ENCODE data around the gene PTAR1. TPM values are rescaled to one million over a fixed set of nuclear protein-coding genes. Genes with fewer than 3 reads are reported as not detected.
A peak's percentile ranks its signal among the peaks of the same experiment; 100 is the strongest.

The PTAR1 gene
- total RNA-seq, 2 donors from 2014 or later = 73.7 to 81.6 TPM

- H3K36me3 ChIP-seq (ENCODE audit: control insufficient read depth, insufficient read depth, low read length) = no peaks in the 10 kb centered on the region
- H3K27me3 Mint-ChIP-seq (ENCODE audit: insufficient read depth) = no peaks in the 10 kb centered on the region
- WGBS, 2 experiments (ENCODE audit: insufficient coverage in 1 of 2, insufficient read length in 1 of 2) = 94 to 100% methylated on average over 1 to 3 of the region's 3 CpGs
- DNase-seq = no peak
- no peak overlapping the region for H3K9ac ChIP-seq (ENCODE audit: extremely low read depth, low read length, poor library complexity, severe bottlenecking)
- TF ChIP-seq CTCF (conservative IDR thresholded peaks at IDR 0.05) = no peak
- H3K27me3 ChIP-seq (ENCODE audit: control insufficient read depth, insufficient read depth, low read length, poor library complexity, severe bottlenecking) = peaks cover 14% of the 10 kb centered on the region
- no peaks in the 10 kb centered on the region for H3K36me3 Mint-ChIP-seq (ENCODE audit: low read depth)
- H3K27ac Mint-ChIP-seq = no peak overlapping the region
- H3K4me3 Mint-ChIP-seq = no peak overlapping the region
- H3K27ac ChIP-seq (ENCODE audit: low read depth, low read length) = no peak overlapping the region
- no peak overlapping the region for H3K4me3 ChIP-seq (ENCODE audit: low read length)
- peaks cover 13% of the 10 kb centered on the region for H3K4me1 Mint-ChIP-seq
- no peaks in the 10 kb centered on the region for H3K9me3 ChIP-seq (ENCODE audit: control insufficient read depth, low read length)
- H3K4me1 ChIP-seq (ENCODE audit: control insufficient read depth, insufficient read depth, low read length) = no peaks in the 10 kb centered on the region
- H3K9me3 Mint-ChIP-seq = no peaks in the 10 kb centered on the region
These were observed 84.2 kb downstream of the PTAR1 start for GRCh38 chr9:69675563-69675962.

- Mint-ChIP-seq H3K27me3 (ENCODE audit: insufficient read depth) (no peaks in the 10 kb centered on the region), H3K4me1 (peaks cover 13% of the 10 kb centered on the region), H3K36me3 (ENCODE audit: low read depth) (no peaks in the 10 kb centered on the region), H3K4me3 (no peak overlapping the region), H3K9me3 (no peaks in the 10 kb centered on the region), H3K27ac (no peak overlapping the region)
- no peaks in the 10 kb centered on the region for H3K36me3 ChIP-seq (ENCODE audit: control insufficient read depth, insufficient read depth, low read length)
- H3K27ac ChIP-seq (ENCODE audit: low read depth, low read length) = no peak overlapping the region
- no peaks in the 10 kb centered on the region for H3K9me3 ChIP-seq (ENCODE audit: control insufficient read depth, low read length)
- peaks cover 21% of the 10 kb centered on the region for H3K27me3 ChIP-seq (ENCODE audit: control insufficient read depth, insufficient read depth, low read length, poor library complexity, severe bottlenecking)
- no peak overlapping the region for H3K9ac ChIP-seq (ENCODE audit: extremely low read depth, low read length, poor library complexity, severe bottlenecking)
- no peak for TF ChIP-seq CTCF (conservative IDR thresholded peaks at IDR 0.05)
- no peak for DNase-seq
- WGBS, 2 experiments (ENCODE audit: insufficient coverage in 1 of 2, insufficient read length in 1 of 2) = 88 to 100% methylated on average over 1 to 3 of the region's 3 CpGs
- H3K4me3 ChIP-seq (ENCODE audit: low read length) = no peak overlapping the region
- H3K4me1 ChIP-seq (ENCODE audit: control insufficient read depth, insufficient read depth, low read length) = no peaks in the 10 kb centered on the region
These were observed 84.9 kb downstream of the PTAR1 start for GRCh38 chr9:69674716-69675438.

GRCh38 chr9:69674112-69674685, 85.6 kb downstream of the PTAR1 start:
- Histone ChIP-seq H3K4me1 (ENCODE audit: control insufficient read depth, insufficient read depth, low read length) (no peaks in the 10 kb centered on the region), H3K36me3 (ENCODE audit: control insufficient read depth, insufficient read depth, low read length) (no peaks in the 10 kb centered on the region), H3K4me3 (ENCODE audit: low read length) (no peak overlapping the region), H3K27ac (ENCODE audit: low read depth, low read length) (no peak overlapping the region), H3K9ac (ENCODE audit: extremely low read depth, low read length, poor library complexity, severe bottlenecking) (no peak overlapping the region), H3K9me3 (ENCODE audit: control insufficient read depth, low read length) (no peaks in the 10 kb centered on the region), H3K27me3 (ENCODE audit: control insufficient read depth, insufficient read depth, low read length, poor library complexity, severe bottlenecking) (peaks cover 27% of the 10 kb centered on the region)
- WGBS, 2 experiments (ENCODE audit: insufficient coverage in 1 of 2, insufficient read length in 1 of 2) = 82 to 87% methylated on average over 10 to 11 of the region's 11 CpGs
- Mint-ChIP-seq H3K36me3 (ENCODE audit: low read depth) (no peaks in the 10 kb centered on the region), H3K4me3 (no peak overlapping the region), H3K27me3 (ENCODE audit: insufficient read depth) (no peaks in the 10 kb centered on the region), H3K4me1 (peaks cover 13% of the 10 kb centered on the region), H3K27ac (no peak overlapping the region), H3K9me3 (no peaks in the 10 kb centered on the region)
- peak; percentile 77 for DNase-seq
- peak; percentile 68 for TF ChIP-seq CTCF (conservative IDR thresholded peaks at IDR 0.05)
